Testis (tissue), 2 donors: Measurements from ENCODE around the gene TFB2M.

Experiments used
- POLR2A ChIP-seq: fragments of 450-650 bp; IDR thresholded peaks from one replicate; pipeline ENCODE4 v1.6.1; 2017; ENCODE audit warnings: antibody characterized with exemption, mild to moderate bottlenecking, moderate library complexity
- TF ChIP-seq, protein P1 (sequence below), 3 experiments: fragments of 450-650 bp in 2 of 3; fragments of 200-600 bp in 1 of 3; sonication (generic) in 1 of 3; IDR thresholded peaks; one replicate each; pipeline ENCODE4 v1.5.1; 2016 to 2019; ENCODE audit warnings: antibody characterized with exemption in 3 of 3, mild to moderate bottlenecking in 2 of 3, moderate library complexity in 1 of 3

DNA sequence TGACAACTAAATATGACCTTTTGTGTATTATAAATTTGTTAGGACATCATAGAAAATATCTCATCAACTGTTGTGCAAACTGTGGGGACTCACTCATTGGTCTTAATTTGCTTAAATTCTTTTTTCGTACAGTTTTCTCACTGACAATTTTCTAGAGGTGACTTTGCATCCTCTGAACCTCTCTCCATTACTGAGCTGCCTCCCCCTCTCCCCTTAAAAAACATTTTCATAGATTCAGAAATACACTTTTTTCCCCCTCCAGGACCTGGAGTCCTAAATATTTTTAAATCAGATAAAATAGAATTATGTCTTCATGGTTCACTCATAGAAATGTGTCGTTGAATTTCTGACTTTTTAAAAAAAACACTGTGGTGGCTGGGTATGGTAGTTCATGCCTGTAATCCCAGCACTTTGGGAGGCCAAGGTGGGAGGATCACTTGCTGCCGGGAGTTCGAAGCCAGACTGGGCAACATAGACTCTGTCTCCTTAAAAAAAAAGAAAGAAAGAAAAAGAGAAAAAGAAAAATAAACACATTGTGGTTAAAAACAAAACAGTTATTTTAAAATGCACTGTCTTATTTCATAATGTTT is 1.7 kb upstream of the TFB2M start:
- TF ChIP-seq, protein P1, sequence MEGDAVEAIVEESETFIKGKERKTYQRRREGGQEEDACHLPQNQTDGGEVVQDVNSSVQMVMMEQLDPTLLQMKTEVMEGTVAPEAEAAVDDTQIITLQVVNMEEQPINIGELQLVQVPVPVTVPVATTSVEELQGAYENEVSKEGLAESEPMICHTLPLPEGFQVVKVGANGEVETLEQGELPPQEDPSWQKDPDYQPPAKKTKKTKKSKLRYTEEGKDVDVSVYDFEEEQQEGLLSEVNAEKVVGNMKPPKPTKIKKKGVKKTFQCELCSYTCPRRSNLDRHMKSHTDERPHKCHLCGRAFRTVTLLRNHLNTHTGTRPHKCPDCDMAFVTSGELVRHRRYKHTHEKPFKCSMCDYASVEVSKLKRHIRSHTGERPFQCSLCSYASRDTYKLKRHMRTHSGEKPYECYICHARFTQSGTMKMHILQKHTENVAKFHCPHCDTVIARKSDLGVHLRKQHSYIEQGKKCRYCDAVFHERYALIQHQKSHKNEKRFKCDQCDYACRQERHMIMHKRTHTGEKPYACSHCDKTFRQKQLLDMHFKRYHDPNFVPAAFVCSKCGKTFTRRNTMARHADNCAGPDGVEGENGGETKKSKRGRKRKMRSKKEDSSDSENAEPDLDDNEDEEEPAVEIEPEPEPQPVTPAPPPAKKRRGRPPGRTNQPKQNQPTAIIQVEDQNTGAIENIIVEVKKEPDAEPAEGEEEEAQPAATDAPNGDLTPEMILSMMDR (IDR thresholded peaks at IDR 0.05), result no peak
- TF ChIP-seq POLR2A, result no peak
